GM12878 (cell line): Measurements from ENCODE around the gene TMX3. TPM values are rescaled to one million over a fixed set of nuclear protein-coding genes. Genes with fewer than 3 reads are reported as not detected.

Source experiments
- ATAC-seq: fragments of 200-7000 bp; cut with Tn5 transposase; 3 replicates; pipeline ENCODE4 v1.9.1; 2020; ENCODE audit warnings: mild to moderate bottlenecking, moderate library complexity
- BruUV-seq: library from RNA; stranded (reverse); fragments of 400-500 nt; replicated peaks from 2 replicates; lab custom pipeline; 2021; lab: Mats Ljungman, UMichigan
- CTCF ChIA-PET: fragments of 300-600 bp; sonication (Branson Sonifier 250); formaldehyde crosslinking; extraction: SDS; loops from one replicate; lab custom pipeline; 2021; ENCODE audit warnings: inconsistent platforms; lab: Yijun Ruan, JAX
- POLR2A ChIA-PET: fragments of 350-600 bp; formaldehyde crosslinking; extraction: SDS; loops from one replicate; lab custom pipeline; 2021; ENCODE audit warnings: inconsistent platforms; lab: Charles Lee
- RAD21 ChIA-PET: fragments of 300-600 bp; sonication (Branson Sonifier 250); formaldehyde crosslinking; loops from one replicate; lab custom pipeline; 2023; ENCODE audit warnings: antibody characterized with exemption; ENCODE audit not compliant: unreplicated experiment; lab: Charles Lee
- SMC1A ChIA-PET: fragments of 300-600 bp; sonication (Branson Sonifier 250); formaldehyde crosslinking; loops from one replicate; lab custom pipeline; 2023; ENCODE audit not compliant: unreplicated experiment, uncharacterized antibody; lab: Charles Lee
- DNase-seq: peaks from one replicate; pipeline ENCODE4 v3.0.0-alpha.2; 2011; ENCODE audit warnings: low read depth, low spot score
- FAIRE-seq: peaks from 3 replicates; lab custom pipeline; 2011; peaks lifted over from hg19 to GRCh38; lab: Jason Lieb, UNC
- H2AFZ ChIP-seq: 2 replicates; pipeline ENCODE4 v1.6.0; 2011; ENCODE audit warnings: low read depth, low read length, control low read depth; ENCODE audit not compliant: control insufficient read depth
- H3K27ac ChIP-seq: 2 replicates; pipeline ENCODE4 v1.5.1; 2011; ENCODE audit warnings: control low read depth; ENCODE audit not compliant: control insufficient read depth, insufficient read depth
- H3K27me3 ChIP-seq, 2 experiments: replicated peaks in 1 of 2; 2 replicates each; pipeline versions ENCODE4 v1.6.0 to v1.6.1; 2011; ENCODE audit warnings: low read length in 1 of 2; ENCODE audit not compliant: control insufficient read depth in 2 of 2, insufficient read depth in 2 of 2
- H3K36me3 ChIP-seq, 2 experiments: 2 replicates each; pipeline ENCODE4 v1.5.1; 2011; ENCODE audit warnings: low read length in 1 of 2; ENCODE audit not compliant: control insufficient read depth in 2 of 2, insufficient read depth in 2 of 2
- H3K4me1 ChIP-seq: 2 replicates; pipeline ENCODE4 v1.6.1; 2011; ENCODE audit warnings: mild to moderate bottlenecking, low read length, moderate library complexity, mixed read lengths; ENCODE audit not compliant: control insufficient read depth, insufficient read depth
- H3K4me2 ChIP-seq: 2 replicates; pipeline ENCODE4 v1.6.0; 2011; ENCODE audit warnings: control low read depth; ENCODE audit not compliant: control insufficient read depth, insufficient read depth
- H3K4me3 ChIP-seq: fragments of 200-600 bp; sonication (generic); 2 replicates; pipeline ENCODE4 v1.5.1; 2016
- H3K79me2 ChIP-seq: 2 replicates; pipeline ENCODE4 v1.6.0; 2011; ENCODE audit warnings: low read length; ENCODE audit not compliant: control insufficient read depth, insufficient read depth
- H3K9ac ChIP-seq: 2 replicates; pipeline ENCODE4 v1.8.0; 2011; ENCODE audit warnings: low read length, control low read depth, mixed read lengths; ENCODE audit not compliant: control insufficient read depth, insufficient read depth
- H3K9me3 ChIP-seq: replicated peaks from 3 replicates; pipeline ENCODE4 v1.5.1; 2011; ENCODE audit warnings: mild to moderate bottlenecking, low read length; ENCODE audit not compliant: control insufficient read depth, insufficient read depth
- H4K20me1 ChIP-seq: 2 replicates; pipeline ENCODE4 v1.6.0; 2011; ENCODE audit not compliant: control insufficient read depth, insufficient read depth
- BHLHE40 ChIP-seq, 2 experiments: fragments of 450-650 bp in 1 of 2; IDR thresholded peaks; 2 replicates each; pipeline ENCODE4 v1.6.1; 2011 to 2017; ENCODE audit warnings: low read depth in 2 of 2, borderline replicate concordance in 1 of 2, improper control_type of control experiment in 1 of 2, low read length in 1 of 2, mild to moderate bottlenecking in 1 of 2
- EP300 ChIP-seq, 2 experiments: fragments of 150-350 bp in 1 of 2; IDR thresholded peaks; 2 replicates each; pipeline ENCODE4 v1.6.1; 2011 to 2012; ENCODE audit warnings: low read depth in 2 of 2, low read length in 2 of 2, borderline replicate concordance in 1 of 2, improper control_type of control experiment in 1 of 2, inconsistent platforms in 1 of 2; ENCODE audit not compliant: control insufficient read depth in 1 of 2
- GABPA ChIP-seq: IDR thresholded peaks from 2 replicates; pipeline ENCODE4 v1.6.1; 2014; ENCODE audit warnings: antibody characterized with exemption, low read depth, mild to moderate bottlenecking, inconsistent platforms
- HCFC1 ChIP-seq: fragments of 150-350 bp; IDR thresholded peaks from 2 replicates; pipeline ENCODE4 v1.6.1; 2014; ENCODE audit warnings: low read length
- TCF12 ChIP-seq: IDR thresholded peaks from 2 replicates; pipeline ENCODE4 v1.6.1; 2011; ENCODE audit warnings: low read depth, mild to moderate bottlenecking, low read length
- WGBS: methylation state at CpG from one replicate; pipeline ENCODE4 v1.1.6; 2016; ENCODE audit warnings: low lambda C conversion rate; ENCODE audit not compliant: insufficient replicate concordance, insufficient coverage; ENCODE audit errors: missing lambda C conversion rate; 5-methylcytosine and 5-hydroxymethylcytosine counted together
- in situ Hi-C: fragments of 300-500 bp; cut with MboI; formaldehyde crosslinking; loops from 9 replicates; pipeline ENCODE4 v1.14.3; 2018; ENCODE audit warnings: mixed read lengths
- intact Hi-C: fragments of 100-400 bp; cut with micrococcal nuclease; formaldehyde crosslinking; loops from one replicate; pipeline ENCODE4 v1.14.2; 2022; ENCODE audit not compliant: unreplicated experiment
- polyA plus RNA-seq, 11 experiments: library from polyadenylated mRNA; depleted of rRNA in 4 of 11; unstranded in 6 of 11; stranded (reverse) in 5 of 11; fragments of >200 nt; fragmentation: Nextera tagmentation in 4 of 11; fragmentation: Illumina TruSeq in 1 of 11; extraction: Ambion mirVana in 4 of 11; extraction: Trizol in 1 of 11; gene quantifications; 1 replicate in 1 of 11; 2 replicates in 10 of 11; pipeline versions ENCODE4 v1.2.1 to v1.2.3, GENCODE V29; 2011 to 2016; ENCODE audit warnings: inconsistent platforms in 2 of 11, missing spikeins in 2 of 11, low read depth in 1 of 11
- total RNA-seq, 4 experiments: library from RNA; depleted of rRNA in 3 of 4; stranded (reverse); fragments of >200 nt in 3 of 4; fragmentation: Illumina TruSeq in 1 of 4; extraction: Trizol in 1 of 4; gene quantifications; 2 replicates each; pipeline versions ENCODE4 v1.2.1 to v1.2.3, GENCODE V29; 2013 to 2021
- TF ChIP-seq, protein P1 (sequence below): fragments of 450-650 bp; formaldehyde crosslinking; IDR thresholded peaks from 2 replicates; pipeline ENCODE4 v1.4.0; 2020; ENCODE audit warnings: mild to moderate bottlenecking, moderate library complexity

The TMX3 gene
- total and polyA plus RNA-seq, 10 of the 15 experiments (the other 5 are each of a cell fraction or from before 2014, with no cell fraction given): 14.2 to 85.6 (median 29.7) TPM

DNA sequence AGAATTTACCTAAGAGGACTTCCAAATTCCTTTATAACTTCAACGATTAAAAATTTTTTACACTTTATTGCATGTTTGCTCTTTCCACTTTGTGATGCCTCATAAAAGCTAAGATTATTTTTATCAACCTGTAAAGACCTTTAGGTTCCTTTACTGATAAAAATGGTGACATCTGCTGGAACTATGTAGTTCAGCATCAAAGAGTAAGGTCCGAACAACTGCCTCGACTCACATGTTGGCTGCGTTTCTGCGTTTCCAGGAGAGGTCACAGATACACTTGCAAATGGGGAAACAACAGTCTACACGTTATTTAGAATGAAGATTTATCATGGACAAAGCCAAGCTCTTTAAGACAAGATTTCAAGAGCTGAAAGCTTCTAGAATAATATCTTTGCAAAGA lies 18.8 kb upstream of the TMX3 start (continued):
- TF ChIP-seq, protein P1, sequence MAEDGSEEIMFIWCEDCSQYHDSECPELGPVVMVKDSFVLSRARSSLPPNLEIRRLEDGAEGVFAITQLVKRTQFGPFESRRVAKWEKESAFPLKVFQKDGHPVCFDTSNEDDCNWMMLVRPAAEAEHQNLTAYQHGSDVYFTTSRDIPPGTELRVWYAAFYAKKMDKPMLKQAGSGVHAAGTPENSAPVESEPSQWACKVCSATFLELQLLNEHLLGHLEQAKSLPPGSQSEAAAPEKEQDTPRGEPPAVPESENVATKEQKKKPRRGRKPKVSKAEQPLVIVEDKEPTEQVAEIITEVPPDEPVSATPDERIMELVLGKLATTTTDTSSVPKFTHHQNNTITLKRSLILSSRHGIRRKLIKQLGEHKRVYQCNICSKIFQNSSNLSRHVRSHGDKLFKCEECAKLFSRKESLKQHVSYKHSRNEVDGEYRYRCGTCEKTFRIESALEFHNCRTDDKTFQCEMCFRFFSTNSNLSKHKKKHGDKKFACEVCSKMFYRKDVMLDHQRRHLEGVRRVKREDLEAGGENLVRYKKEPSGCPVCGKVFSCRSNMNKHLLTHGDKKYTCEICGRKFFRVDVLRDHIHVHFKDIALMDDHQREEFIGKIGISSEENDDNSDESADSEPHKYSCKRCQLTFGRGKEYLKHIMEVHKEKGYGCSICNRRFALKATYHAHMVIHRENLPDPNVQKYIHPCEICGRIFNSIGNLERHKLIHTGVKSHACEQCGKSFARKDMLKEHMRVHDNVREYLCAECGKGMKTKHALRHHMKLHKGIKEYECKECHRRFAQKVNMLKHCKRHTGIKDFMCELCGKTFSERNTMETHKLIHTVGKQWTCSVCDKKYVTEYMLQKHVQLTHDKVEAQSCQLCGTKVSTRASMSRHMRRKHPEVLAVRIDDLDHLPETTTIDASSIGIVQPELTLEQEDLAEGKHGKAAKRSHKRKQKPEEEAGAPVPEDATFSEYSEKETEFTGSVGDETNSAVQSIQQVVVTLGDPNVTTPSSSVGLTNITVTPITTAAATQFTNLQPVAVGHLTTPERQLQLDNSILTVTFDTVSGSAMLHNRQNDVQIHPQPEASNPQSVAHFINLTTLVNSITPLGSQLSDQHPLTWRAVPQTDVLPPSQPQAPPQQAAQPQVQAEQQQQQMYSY (CRISPR knock-in tag): no peak
- no peak for TF ChIP-seq GABPA

DNA sequence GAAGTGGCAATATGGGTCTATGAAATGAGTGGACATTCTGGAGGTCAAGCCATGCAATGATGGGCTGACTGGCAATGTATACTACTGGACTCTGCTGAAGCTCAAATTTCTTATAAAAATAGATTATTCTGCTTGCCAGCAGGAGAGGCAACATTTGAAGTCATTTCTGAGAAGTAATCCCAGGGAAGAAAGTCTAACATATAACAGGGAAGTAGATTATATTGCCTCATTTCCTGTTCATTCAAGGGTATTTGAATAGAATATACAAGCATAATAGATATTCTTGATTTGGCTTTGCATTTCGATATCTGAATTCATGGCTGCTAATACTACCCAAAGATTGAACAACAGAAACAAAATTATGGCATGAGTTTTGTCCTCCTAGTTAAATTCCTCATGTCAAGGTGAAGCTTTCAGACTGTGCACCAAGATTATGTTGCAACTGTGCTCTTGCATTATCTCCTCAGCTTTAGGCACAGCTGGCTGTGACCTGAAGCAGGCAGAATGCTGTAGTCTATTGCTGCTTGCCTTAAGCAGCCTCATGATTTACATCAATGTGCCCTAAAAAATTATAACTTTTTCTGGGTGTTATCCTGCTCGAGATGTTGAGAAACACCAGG lies 13.3 kb upstream of the TMX3 start:
- FAIRE-seq (no peak), DNase-seq (no peak), ATAC-seq (no peak)
- no peak overlapping the region for H3K4me2 ChIP-seq
- ChIA-PET RAD21 (no interaction called here), CTCF (interaction anchor here (0.6 to 1.4 kb wide), 2 partner anchors 10 to 481 kb away, joined by 3 to 7 read pairs; no protein-coding TSS in a partner anchor), SMC1A (interaction anchor here (0.6 kb wide), 1 partner anchor 1308 kb away, joined by 3 read pairs; no protein-coding TSS in a partner anchor), POLR2A (interaction anchor here (0.6 kb wide), 1 partner anchor 11 kb away, joined by 3 read pairs; no protein-coding TSS in a partner anchor)
- H3K9me3 ChIP-seq: peaks cover 5% of the 10 kb centered on the region; the same call in 2 of the 3 replicates
- BruUV-seq: no TSS peak
- intact Hi-C loops (no loop called here), in situ Hi-C loops (loop anchor here (25.0 kb wide), 1 partner anchor 1516 kb away; no protein-coding TSS in a partner anchor)
- H3K27me3 ChIP-seq: no peaks in the 10 kb centered on the region
- TF ChIP-seq EP300 (IDR thresholded peaks at IDR 0.05; ENCODE audit: borderline replicate concordance in 1 of 2, control insufficient read depth in 1 of 2, low read depth in 2 of 2, low read length in 2 of 2) (no peak), HCFC1 (no peak), TCF12 (no peak), BHLHE40 (IDR thresholded peaks at IDR 0.05; ENCODE audit: borderline replicate concordance in 1 of 2, low read depth in 2 of 2, low read length in 1 of 2) (no peak)
- peaks cover under 1% of the 10 kb centered on the region; the same call in 1 of the 2 replicates for H3K4me1 ChIP-seq
- H2AFZ ChIP-seq: no peak overlapping the region
- WGBS: 28% methylated on average over 2 of the region's 2 CpGs
- no peak overlapping the region for H3K9ac ChIP-seq
- H3K4me3 ChIP-seq: no peak overlapping the region
- no peaks in the 10 kb centered on the region for H3K79me2 ChIP-seq
- H4K20me1 ChIP-seq: no peaks in the 10 kb centered on the region
- no peaks in the 10 kb centered on the region for H3K36me3 ChIP-seq
- H3K27ac ChIP-seq: no peak overlapping the region
